ENCODE data around the gene SLIT3.

The SLIT3 gene

DNA sequence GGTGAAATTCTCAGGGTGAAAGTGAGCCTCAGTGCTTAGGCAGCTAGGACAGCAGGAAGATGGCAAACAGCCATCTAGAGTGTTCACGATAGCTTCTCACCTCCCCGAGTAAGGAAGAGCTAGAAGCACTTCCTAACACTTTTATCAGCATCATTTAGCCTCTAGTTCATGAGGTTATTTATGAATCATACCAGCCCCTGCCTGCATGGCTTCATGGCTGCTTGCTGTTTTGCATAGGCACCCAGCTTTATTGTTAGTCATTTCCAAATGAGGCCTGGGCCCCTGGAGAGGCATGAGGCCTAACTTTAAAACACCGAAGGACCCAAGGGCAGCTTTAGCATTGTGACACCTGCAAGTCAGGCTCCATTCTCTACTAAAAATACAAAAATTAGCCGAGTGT is 586.9 kb downstream of the SLIT3 start:
- Histone ChIP-seq H3K4me2 (ENCODE audit: low read length) (no peak overlapping the region), H3K4me1 (ENCODE audit: control insufficient read depth, low read length) (no peaks in the 10 kb centered on the region), H3K4me3 (ENCODE audit: low read length) (no peak overlapping the region), H3K36me3 (ENCODE audit: control insufficient read depth, low read length) (no peaks in the 10 kb centered on the region), H3K27ac (ENCODE audit: low read depth, low read length) (no peak overlapping the region), H3K9me2 (replicated peaks; ENCODE audit: control insufficient read depth, low read length) (no peaks in the 10 kb centered on the region), H3K79me2 (ENCODE audit: control insufficient read depth, low read length) (no peaks in the 10 kb centered on the region), H3K27me3 (ENCODE audit: control insufficient read depth, low read length) (no peaks in the 10 kb centered on the region), H4K20me1 (ENCODE audit: control insufficient read depth, insufficient read depth, low read depth, low read length) (no peaks in the 10 kb centered on the region), H3F3A (ENCODE audit: control insufficient read depth, insufficient read depth) (no peaks in the 10 kb centered on the region), H3K9me3 (ENCODE audit: control insufficient read depth, insufficient read depth, low read length) (no peaks in the 10 kb centered on the region)
- no peak for TF ChIP-seq EZH2phosphoT487 (IDR thresholded peaks at IDR 0.05; ENCODE audit: borderline replicate concordance, low read length)
- TF ChIP-seq, protein P1, sequence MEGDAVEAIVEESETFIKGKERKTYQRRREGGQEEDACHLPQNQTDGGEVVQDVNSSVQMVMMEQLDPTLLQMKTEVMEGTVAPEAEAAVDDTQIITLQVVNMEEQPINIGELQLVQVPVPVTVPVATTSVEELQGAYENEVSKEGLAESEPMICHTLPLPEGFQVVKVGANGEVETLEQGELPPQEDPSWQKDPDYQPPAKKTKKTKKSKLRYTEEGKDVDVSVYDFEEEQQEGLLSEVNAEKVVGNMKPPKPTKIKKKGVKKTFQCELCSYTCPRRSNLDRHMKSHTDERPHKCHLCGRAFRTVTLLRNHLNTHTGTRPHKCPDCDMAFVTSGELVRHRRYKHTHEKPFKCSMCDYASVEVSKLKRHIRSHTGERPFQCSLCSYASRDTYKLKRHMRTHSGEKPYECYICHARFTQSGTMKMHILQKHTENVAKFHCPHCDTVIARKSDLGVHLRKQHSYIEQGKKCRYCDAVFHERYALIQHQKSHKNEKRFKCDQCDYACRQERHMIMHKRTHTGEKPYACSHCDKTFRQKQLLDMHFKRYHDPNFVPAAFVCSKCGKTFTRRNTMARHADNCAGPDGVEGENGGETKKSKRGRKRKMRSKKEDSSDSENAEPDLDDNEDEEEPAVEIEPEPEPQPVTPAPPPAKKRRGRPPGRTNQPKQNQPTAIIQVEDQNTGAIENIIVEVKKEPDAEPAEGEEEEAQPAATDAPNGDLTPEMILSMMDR (IDR thresholded peaks at IDR 0.05; ENCODE audit: low read depth, low read length, poor library complexity, severe bottlenecking): no peak

DNA sequence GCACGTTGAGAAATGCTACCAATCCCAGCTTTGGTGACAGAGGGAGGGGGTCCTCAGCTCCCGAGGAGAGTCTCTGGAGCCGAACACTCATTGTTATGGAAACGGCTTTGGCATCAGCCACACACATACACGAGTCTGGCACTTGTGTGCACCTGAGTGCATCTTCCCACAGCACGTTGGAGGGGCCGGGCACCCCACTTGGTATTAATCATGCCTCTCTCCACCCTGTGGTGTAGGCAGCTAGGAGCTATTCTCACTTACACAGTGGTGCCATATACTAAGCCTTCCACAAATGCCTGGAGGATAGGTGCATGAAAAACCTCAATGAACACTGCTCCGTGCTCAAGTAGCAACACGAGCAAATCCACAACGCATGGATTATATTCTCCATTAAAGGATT is 587.9 kb downstream of the SLIT3 start:
- TF ChIP-seq EZH2phosphoT487 (IDR thresholded peaks at IDR 0.05; ENCODE audit: borderline replicate concordance, low read length): no peak
- TF ChIP-seq, protein P1 (IDR thresholded peaks at IDR 0.05; ENCODE audit: low read depth, low read length, poor library complexity, severe bottlenecking): no peak
- no peaks in the 10 kb centered on the region for H4K20me1 ChIP-seq (ENCODE audit: control insufficient read depth, insufficient read depth, low read depth, low read length)
- H3K27ac ChIP-seq (ENCODE audit: low read depth, low read length): no peak overlapping the region
- no peaks in the 10 kb centered on the region for H3K4me1 ChIP-seq (ENCODE audit: control insufficient read depth, low read length)
- H3K79me2 ChIP-seq (ENCODE audit: control insufficient read depth, low read length): no peaks in the 10 kb centered on the region
- H3K4me2 ChIP-seq (ENCODE audit: low read length): no peak overlapping the region
- no peaks in the 10 kb centered on the region for H3K27me3 ChIP-seq (ENCODE audit: control insufficient read depth, low read length)
- no peaks in the 10 kb centered on the region for H3K36me3 ChIP-seq (ENCODE audit: control insufficient read depth, low read length)
- H3K4me3 ChIP-seq (ENCODE audit: low read length): no peak overlapping the region
- no peaks in the 10 kb centered on the region for H3F3A ChIP-seq (ENCODE audit: control insufficient read depth, insufficient read depth)
- no peaks in the 10 kb centered on the region for H3K9me2 ChIP-seq (replicated peaks; ENCODE audit: control insufficient read depth, low read length)
- H3K9me3 ChIP-seq (ENCODE audit: control insufficient read depth, insufficient read depth, low read length): no peaks in the 10 kb centered on the region

DNA sequence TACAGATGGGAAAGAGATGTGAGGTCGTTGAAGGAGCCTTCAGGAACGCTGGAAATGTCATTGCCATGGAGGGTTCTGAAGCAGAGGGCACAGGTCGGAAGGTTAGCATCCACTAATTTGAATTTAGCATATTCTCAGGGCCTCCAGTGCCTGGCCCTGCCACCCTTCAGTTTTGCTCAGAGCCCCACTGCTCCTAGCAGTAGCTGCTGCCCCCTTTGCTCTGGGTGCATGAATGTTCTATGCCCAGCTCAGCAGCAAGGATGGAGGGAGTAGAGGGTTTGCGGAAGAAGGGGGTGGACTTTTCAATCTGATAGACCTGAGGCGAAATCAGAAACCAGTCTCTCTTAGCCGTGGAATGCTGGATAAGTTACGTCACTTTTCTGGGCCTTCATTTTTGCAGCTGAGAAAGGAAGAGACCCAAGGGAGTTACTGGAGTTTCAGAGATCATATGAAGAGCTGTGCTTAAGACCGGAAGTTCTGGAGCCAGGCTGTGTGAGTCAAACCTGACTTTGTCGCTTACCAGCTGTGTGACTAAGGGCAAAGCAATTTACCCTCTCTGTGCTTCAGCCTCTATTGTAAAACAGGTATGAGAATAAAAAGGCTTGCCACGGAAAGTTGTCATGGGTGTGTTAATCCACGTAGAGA is 588.5 kb downstream of the SLIT3 start:
- no peak overlapping the region for H3K27ac ChIP-seq (ENCODE audit: low read depth, low read length)
- H3K9me2 ChIP-seq (replicated peaks; ENCODE audit: control insufficient read depth, low read length): no peaks in the 10 kb centered on the region
- no peaks in the 10 kb centered on the region for H3K4me1 ChIP-seq (ENCODE audit: control insufficient read depth, low read length)
- no peaks in the 10 kb centered on the region for H3K79me2 ChIP-seq (ENCODE audit: control insufficient read depth, low read length)
- no peak overlapping the region for H3K4me2 ChIP-seq (ENCODE audit: low read length)
- TF ChIP-seq, protein P1 (IDR thresholded peaks at IDR 0.05; ENCODE audit: low read depth, low read length, poor library complexity, severe bottlenecking): no peak
- TF ChIP-seq EZH2phosphoT487 (IDR thresholded peaks at IDR 0.05; ENCODE audit: borderline replicate concordance, low read length): no peak
- H4K20me1 ChIP-seq (ENCODE audit: control insufficient read depth, insufficient read depth, low read depth, low read length): no peaks in the 10 kb centered on the region
- no peaks in the 10 kb centered on the region for H3K9me3 ChIP-seq (ENCODE audit: control insufficient read depth, insufficient read depth, low read length)
- no peaks in the 10 kb centered on the region for H3K36me3 ChIP-seq (ENCODE audit: control insufficient read depth, low read length)
- no peaks in the 10 kb centered on the region for H3F3A ChIP-seq (ENCODE audit: control insufficient read depth, insufficient read depth)
- no peak overlapping the region for H3K4me3 ChIP-seq (ENCODE audit: low read length)
- no peaks in the 10 kb centered on the region for H3K27me3 ChIP-seq (ENCODE audit: control insufficient read depth, low read length)

Data from DOHH2 (cell line).